HG03439 (cell line): ENCODE results near the gene HOXB3.

Source experiments
- ATAC-seq: cut with Tn5 transposase; IDR thresholded peaks from one replicate; pipeline ENCODE4 v1.9.1; 2021; ENCODE audit warnings: mild to moderate bottlenecking, moderate library complexity; ENCODE audit not compliant: unreplicated experiment

Gene HOXB3

DNA sequence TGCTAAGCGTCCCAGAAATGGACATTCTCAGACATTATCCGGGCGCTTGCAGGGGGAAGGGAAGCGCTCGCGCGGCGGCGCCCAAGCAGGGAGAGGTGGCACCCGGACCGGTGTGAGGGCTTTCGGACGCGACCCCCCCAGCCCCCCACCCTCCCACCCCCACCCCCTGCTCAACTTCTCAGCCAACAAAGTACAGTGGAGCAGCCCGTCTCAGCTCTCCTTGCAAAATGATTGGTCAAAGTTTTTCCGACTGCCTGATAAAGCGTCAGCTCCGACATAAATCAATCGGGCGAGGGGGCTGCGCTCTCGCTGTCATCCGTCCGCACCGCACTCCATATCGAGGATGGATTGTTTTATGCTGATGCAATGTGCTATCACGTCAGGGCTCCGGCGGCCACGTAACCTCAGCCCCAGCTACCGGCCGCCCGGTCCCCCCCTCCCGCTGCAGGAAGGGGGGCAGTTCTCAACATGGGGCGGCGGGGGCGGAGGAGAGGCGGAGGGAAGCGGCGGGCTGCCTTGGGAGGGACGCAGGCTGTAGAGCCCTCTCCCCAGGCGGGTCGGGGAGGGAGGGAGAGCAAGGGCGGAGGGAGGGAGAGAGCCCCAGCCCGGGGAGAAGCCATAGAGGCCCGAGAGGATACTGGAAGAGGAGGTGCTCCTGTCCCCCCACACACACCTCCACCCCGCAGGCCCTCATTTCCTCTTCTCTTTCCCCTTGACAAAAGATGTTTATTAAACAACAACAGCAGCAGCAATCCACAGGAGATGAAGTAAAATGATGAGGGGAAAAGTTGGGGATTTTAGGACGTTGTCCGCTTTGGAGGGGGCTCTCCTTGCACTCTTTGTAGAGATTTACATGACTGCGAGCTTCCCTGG is 36.4 kb upstream of the HOXB3 start, which contains the start of gene HOXB9:
Gene HOXB9 (minus strand): TSS at position 114 of the 873 bp plus-strand sequence. CDS start 89 bp downstream, at position 25.
- ATAC-seq: no peak

DNA sequence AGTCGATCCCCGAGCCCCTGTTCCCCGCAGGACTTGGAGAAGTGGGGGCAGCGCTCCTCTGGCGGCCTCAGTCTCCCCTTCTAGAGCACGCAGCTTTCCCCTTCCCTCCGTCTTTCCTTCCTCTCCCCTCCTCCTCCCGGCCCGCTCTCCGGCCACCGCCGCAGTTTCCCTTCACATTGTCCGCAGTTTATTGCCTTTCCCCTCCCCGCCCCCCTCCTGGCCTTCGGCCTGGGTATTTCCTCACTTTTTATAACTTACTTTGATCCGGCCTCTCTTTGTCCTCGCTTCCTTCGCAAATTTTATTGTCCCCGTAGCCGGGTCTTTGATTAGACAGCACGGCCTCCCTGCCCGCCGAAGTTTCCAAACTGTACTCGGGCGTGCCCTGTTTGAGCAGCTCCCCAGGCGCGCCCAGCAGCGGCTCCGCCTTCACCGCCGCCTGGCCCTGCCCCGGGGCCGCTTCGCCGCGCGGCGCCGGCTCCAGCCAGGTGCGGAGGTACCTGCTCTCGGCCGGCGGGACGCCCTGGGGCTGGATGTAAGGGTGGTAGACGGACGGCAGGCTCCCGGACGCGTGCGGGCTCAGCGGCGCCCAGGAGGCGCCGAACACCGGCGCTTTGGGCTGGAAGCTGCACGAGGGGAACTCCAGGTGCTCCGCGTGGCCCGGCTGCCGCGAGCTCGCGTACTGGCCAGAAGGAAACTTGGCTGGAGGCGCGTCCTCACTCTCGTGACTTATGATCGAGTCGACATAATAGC is 35.6 kb upstream of the HOXB3 start:
- ATAC-seq: no peak

DNA sequence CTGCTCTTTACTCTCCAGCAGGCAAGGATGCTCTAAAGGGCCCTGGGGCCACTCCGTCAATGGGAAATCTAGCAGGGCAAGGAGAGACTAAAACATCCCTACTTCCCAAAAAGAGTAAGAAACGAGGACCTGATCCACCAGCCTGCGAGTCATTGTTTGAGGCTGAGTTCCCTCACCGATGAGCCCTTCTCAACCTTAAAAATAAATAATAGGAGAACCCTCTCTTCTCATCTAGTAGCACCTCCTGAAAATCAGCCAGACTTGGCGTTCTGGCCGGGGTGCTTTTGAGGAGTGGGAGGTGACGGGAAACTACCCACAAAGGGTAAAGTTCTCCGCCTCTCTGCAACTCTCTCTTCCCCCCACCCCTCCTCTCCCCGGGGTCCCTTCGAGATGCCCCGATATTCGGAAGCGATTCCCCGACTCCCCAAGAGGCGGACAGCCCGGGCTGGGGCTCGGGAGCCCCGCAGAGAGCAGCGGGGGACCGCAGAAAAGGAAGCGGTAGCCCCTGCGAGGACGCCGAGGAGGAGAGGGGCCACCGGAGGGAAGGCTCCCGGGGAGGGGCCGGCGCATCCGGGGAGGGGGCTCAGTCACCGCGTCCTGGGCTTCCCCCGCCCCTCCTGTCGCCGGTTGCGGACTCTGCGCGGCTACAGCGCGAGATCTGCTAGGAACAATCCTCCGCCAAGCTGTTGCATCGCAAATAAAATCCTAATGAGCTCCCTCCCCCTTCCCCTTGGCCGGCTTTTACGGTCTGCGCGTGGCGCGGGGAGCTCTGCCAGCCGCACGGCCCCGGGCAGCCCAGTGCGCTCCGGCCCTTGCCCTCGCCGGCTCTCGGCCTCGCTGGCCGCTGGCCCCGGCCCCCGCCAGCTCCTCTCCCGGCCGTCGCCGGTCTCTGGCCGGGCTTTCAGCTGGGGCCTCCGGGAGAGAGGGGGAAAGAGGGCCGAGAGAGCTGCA is 34.8 kb upstream of the HOXB3 start:
- no peak for ATAC-seq

DNA sequence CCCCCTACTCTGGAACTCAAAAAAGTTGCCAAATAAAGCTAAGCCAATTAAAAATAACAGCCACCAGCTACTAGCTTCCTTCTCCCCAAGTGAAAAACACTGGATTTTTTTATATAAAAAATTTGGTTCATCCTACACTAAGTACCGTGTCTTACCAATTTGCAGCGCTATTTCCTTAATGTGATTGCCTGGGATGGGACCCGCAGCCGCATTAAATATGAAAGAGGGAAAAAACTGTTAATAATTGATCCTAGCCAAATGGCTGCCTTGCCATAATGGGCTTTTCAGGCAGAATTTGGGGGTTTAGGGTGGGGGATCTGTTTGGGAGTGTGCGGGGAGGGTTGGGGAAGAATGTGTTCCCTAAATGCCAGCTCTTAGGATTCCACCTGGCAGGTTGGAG is 34.1 kb upstream of the HOXB3 start:
- ATAC-seq: no peak

DNA sequence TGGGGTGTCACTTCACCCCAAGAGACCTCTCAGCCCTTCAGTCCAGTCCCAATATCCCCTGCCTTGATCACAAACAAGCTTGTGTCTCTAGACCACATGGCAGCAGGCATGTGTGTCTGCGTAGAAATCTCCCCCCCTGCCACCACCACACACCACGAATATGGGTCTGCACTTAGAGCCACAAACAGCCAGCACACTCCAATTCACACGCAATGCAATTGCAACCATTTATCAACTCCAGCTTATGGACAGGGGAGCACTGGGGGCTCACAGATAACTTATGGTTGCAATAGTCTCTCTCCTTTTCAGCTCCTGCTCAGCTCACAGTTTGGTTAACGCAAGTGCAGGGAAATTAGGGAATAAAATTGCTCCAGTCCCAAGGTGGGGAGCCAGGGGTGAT is 33.5 kb upstream of the HOXB3 start:
- ATAC-seq: no peak

DNA sequence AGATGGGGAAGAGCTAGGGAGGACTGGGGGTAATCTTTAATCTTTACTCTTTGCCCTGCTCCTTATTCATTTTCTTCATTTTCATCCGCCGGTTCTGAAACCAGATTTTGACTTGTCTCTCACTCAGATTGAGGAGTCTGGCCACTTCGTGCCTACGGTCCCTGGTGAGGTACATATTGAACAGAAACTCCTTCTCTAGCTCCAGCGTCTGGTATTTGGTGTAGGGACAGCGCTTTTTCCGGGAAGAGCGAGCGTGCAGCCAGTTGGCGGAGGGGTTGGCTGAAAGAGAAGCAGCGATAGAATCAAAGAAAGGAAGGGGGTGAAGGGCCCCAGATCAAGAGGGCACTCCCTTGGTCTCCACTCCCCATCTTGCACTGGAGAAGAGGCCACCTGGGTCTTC is 32.8 kb upstream of the HOXB3 start:
- no peak for ATAC-seq

DNA sequence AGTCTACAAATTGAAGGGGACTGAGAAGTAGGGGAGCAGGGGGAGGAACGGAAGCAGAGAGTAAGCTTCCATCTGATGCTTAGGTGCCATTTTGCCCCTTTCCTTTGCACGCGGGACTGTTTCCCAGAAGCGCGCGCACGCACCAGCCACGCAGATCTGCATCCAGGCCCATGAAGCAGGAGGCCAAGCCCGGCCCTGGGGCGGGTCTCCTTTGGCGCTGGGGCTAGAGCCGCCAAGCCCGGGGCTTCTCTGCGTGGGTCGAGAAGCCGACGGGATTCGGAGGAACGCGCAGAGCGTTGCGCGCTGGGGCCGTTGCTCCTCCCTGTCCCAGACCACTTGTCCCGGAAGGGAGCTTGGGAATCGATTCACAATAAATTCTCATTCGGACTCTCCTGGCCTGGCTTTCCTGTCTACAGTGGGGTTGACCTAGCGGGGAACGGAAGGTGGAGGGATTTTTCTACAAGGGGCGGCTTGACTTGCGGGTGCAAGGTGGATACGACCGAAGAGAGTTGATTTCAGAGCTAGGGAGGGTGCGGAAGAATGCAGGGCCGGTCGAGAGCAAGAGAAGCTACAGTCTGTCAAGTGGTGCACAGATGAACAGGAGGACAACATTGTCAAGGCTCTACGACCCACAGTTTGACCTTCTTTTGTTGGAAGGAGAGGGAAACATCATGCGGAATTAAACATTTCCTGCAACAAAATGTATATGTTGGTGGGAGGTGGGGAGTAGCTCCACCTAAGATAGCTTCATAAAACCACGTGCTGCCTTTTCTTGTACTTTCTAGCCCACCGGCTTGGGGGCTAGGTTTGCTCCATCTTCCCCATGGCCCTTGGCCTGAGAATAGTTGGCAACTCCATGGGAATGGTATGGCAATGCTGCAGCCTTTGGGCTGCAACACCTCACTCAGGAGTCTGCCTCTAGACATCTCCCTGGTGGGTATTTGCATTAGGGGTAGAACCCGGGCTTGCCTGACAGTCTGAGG is 31.7 kb upstream of the HOXB3 start:
- ATAC-seq: no peak

DNA sequence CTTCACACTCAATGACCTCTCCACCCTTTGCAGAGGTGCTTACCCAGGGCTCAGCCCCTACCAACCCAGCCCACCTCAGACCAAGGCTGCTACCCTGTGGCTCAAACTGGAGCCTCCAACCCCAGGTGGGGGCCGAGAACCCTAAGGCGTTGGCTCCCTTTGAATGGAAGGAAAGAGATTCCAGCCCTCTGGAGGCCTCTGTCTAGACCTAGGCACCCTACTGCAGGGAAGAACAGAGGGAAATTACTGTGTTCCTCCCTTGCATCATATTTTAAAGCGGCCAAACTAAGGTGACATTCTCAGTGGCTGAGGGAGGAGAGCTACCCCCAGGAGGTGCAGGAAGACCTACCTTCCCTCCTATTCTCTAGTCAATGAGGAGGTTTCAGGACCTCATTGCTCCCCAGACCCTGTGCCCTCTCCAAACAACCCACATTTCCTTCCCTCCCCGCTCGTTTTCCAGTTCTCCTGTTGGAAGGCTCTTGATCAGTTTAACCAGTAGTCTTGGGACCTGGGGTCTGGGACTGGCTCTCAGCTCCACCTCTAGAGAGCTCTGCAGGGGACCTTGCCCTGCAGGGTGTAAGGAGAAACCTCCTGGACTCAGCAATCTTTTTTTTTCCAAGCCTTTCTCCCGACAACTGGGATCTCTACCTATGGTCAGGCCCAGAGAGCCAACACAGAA is 30.6 kb upstream of the HOXB3 start:
- no peak for ATAC-seq

DNA sequence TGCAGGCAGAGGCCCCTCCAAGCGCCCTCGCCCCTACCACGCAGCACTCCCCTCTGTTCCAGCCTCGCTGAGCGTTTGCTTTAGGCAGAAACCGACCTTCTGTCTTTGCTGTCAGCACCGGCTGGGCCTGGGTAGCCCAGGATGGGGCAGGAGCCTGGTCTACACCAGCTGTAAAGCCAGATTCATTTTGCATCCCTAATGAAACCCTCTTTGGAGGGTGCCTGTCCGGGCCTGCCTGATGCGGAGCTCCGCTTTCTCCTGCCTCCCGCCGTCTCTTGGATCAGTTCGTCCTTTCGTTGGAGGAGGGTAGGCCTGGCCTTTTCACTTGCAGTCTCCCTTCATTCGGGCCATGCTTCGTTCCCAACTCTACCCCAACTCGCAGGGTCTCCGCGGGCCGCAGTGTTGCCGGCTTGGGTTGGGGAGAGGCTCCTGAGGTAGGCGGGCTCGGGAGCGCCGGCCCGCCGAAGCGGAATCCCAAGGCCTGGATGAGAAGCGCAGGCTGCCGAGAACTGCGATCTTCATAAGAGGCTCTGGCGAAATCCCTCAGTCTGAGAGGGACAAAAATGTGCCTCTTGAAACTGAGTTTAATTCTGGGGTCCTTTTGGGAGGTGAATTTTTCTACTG is 29.9 kb upstream of the HOXB3 start:
- ATAC-seq: no peak

DNA sequence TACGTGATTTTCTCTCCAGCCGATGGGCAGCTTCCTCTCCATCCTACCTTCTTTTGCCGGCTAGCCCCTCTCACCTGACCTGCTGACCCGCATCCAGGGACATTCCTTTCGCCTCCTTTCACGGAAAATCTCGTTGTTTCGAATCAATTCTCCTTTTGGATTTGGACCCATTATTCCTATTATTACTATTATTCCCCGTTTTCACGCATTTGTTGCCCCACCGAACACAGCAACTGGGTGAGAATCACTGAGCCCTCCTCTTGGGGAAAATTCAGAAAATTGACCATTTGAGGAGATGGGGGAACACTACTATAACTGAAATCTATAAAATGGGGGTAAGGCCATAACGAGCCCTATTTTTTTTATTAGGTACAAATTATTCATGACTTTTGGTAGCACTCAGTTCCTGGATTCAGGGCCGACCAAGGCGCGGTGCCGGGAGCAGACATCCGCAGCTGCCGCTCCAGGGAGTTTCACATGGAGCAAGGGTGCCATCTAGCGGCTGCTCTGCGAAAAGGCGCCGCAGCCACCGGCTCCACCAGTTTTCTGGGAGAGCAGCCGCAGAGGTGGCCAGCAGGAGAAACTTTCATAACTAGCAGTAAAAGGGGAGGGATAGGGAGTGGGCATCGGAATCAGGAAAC is 28.3 kb upstream of the HOXB3 start:
- no peak for ATAC-seq

DNA sequence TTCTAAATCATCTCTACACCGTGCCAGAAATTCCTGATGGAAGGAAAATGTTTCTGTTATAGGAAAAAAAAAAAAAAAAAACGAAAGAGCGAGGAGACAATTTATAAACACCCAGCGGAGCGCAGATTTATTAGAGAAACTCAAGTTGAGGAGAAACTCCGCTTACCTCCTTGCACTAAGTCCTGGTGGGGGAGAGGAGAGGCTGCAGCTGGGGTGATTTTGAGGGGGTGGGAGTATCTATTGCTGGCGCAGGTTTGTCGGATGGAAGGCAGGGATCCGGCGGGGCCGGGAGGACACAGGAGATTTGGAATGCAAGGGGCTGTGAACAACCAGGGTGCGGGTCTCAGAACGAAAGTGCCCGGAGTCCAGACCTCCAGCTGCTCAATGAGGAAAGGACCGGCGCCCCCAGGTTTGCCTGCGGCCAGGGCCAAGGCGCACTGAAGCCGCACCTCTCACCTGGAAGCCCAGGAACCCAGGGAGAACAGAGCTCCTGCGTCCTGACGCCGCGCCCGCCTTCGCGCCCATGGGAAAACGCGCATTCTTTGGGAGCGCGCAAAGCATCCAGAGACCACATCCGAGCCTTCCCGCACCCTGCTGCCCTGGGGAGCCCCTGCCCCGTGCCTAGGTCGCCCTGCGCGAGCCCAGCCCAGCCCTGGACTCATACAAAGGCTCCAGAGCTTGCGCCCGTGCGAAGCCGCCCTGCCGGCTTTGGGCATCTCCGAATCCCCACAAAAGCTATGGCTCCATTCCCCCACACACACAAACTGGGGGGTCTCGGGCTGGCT is 27.6 kb upstream of the HOXB3 start:
- ATAC-seq: no peak

DNA sequence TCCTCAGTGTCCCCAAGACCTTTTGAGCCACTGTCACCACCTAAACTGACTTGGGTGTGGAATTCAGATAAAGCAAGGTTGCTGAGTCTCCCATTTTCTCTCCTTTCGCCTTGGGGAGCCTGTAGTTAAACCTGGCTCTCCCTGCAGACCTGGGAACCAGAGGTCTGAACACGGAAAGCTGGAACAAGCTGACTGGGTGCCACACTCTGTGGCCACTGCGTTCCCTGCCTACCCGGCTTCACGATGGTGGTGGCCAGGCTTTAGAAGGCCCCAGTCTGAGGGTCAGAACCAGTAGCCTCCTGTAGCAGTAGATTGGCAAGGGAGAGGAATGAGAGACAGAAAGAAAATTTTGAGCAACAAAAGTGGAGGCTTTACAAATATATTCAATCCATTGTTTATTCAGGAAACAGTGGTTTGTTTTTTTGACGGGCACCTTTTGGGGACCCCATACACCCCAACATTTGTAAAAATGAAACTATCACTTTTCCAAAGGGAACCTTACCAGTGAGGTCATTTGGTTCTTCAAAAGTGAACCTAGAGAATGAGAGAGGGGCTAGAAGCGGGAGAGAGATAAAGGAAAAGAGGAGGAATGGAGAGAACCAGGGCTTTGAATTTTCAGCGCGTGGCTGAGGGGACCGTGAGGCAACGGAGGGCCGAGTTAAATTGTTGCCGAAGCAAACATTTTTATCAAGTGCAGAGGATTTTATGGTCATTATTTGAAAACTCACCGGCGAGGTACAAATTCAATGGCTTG is 26.9 kb upstream of the HOXB3 start:
- no peak for ATAC-seq

DNA sequence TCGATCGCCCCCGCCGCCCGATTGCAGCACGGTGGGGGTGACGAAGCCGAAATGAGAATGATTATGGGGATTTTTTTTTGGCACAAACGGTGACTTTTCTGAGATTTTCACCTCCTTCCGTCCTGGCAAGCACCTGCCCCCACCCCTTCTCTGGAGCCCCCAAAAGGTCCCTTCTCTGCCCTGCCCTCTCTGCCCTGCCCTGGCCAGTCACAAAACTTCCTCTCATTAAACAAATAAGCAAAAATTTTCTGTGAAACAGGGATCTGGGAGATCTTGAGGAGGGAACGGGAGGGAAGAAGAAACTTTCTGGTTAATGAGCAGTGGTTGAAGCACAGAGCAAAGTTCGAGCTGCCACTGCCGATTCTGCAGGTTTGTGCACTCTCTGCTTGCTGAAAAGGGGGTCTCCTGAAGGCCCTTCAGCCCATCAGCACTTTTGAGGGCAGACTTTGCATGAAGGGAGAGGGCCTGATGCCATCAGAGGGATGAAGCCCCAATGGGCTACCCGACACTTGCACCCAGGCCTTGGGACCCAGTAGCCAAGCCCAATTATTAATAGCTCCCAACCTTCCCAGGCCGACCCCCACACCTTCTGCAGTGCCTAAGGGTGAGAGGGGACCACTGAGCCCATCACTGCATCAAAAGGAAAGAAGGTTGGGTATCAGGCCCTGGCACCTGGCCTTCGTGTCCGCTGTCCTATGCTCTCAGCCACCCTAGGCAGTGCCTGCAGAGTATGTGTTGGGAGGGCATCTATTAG is 26.1 kb upstream of the HOXB3 start:
- no peak for ATAC-seq

DNA sequence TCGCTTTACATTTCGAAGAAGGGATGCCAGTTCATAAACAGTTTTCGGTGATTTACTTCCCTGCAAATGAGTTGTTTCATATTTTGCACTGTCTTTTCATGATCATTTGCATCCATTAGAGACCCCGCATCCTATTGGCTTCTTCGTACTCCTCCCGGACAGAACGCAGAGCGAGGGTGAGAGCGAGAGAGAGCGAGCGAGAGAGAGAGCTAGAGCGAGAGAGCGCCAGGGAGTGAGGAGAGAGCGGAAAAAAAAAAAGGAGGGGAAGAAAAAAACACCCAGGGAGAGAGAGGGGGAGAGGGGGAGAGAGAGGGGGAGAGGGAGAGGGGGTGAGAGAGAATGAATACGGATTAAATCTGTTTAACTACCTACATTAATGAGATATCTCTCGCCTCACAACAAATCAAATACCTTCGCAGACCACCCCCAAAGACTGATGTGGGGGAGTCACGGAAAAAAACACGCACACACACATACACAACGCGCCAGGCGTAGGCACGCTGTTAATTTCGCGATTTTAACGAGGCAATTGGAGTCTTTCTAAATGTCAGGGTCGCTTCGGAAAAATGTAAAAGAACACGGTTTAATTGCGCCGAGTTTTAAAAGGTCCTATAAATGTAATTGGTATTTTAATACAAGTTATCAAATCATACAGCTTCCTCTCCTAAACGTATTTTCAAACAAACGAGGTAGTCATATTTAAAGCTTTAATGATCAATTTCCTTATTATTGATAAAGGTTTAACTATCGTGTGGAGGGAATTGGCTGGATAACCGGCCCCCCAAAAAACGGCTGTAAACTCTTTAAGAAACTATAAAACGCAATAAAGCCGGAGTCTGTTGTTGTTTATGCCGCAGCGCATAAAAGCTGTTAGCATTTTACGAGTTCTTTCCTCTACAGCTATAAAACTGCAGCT is 25.3 kb upstream of the HOXB3 start, which contains the start of gene HOXB8:
Gene HOXB8 (minus strand): TSS at position 246 of the 916 bp plus-strand sequence. CDS start 588 bp downstream, outside the sequence.
- no peak for ATAC-seq
